Smooth muscle cell (in vitro differentiated cells): ENCODE results near the gene CHRM4. TPM values are rescaled to one million over a fixed set of nuclear protein-coding genes. Genes with fewer than 3 reads are reported as not detected.

Source experiments
- DNase-seq: peaks from one replicate; lab custom pipeline; 2025; ENCODE audit not compliant: unreplicated experiment; lab: John Stamatoyannopoulos, UW
- H2AFZ ChIP-seq: fragments of 200-600 bp; sonication (generic); 2 replicates; pipeline ENCODE4 v1.6.0; 2016; ENCODE audit warnings: antibody characterized with exemption, low read depth, mild to moderate bottlenecking
- H3F3A ChIP-seq: fragments of 200-600 bp; sonication (generic); 2 replicates; pipeline ENCODE4 v1.6.0; 2017; ENCODE audit warnings: antibody characterized with exemption, low read depth
- H3K27ac ChIP-seq: fragments of 200-600 bp; sonication (generic); 2 replicates; pipeline ENCODE4 v1.5.1; 2016; ENCODE audit warnings: low read depth, mild to moderate bottlenecking
- H3K27me3 ChIP-seq: fragments of 200-600 bp; sonication (generic); 2 replicates; pipeline ENCODE4 v1.6.1; 2016; ENCODE audit warnings: low read depth, mild to moderate bottlenecking
- H3K36me3 ChIP-seq: fragments of 200-600 bp; sonication (generic); 2 replicates; pipeline ENCODE4 v1.5.1; 2016; ENCODE audit warnings: low read depth
- H3K4me1 ChIP-seq: fragments of 200-600 bp; sonication (generic); 2 replicates; pipeline ENCODE4 v1.5.1; 2016; ENCODE audit warnings: low read depth
- H3K4me2 ChIP-seq: fragments of 200-600 bp; sonication (generic); 2 replicates; pipeline ENCODE4 v1.6.0; 2016; ENCODE audit warnings: mild to moderate bottlenecking
- H3K4me3 ChIP-seq: fragments of 200-600 bp; sonication (generic); 2 replicates; pipeline ENCODE4 v1.5.1; 2016; ENCODE audit warnings: mild to moderate bottlenecking
- H3K79me2 ChIP-seq: fragments of 200-600 bp; sonication (generic); 2 replicates; pipeline ENCODE4 v1.6.0; 2016; ENCODE audit warnings: low read depth, mild to moderate bottlenecking
- H3K9ac ChIP-seq: fragments of 200-600 bp; sonication (generic); 2 replicates; pipeline ENCODE4 v1.6.0; 2016; ENCODE audit warnings: low read depth
- H3K9me3 ChIP-seq: fragments of 200-600 bp; sonication (generic); replicated peaks from 2 replicates; pipeline ENCODE4 v1.5.1; 2016; ENCODE audit warnings: low read depth
- H4K20me1 ChIP-seq: fragments of 200-600 bp; sonication (generic); 2 replicates; pipeline ENCODE4 v1.6.0; 2016; ENCODE audit warnings: low read depth
- CTCF ChIP-seq: fragments of 200-600 bp; sonication (generic); IDR thresholded peaks from 2 replicates; pipeline ENCODE4 v1.5.1; 2017; ENCODE audit warnings: borderline replicate concordance, mild to moderate bottlenecking, antibody characterized with exemption; ENCODE audit not compliant: insufficient read depth, poor library complexity, severe bottlenecking
- WGBS: methylation state at CpG from one replicate; pipeline ENCODE4 v1.1.7; 2016; ENCODE audit warnings: low lambda C conversion rate; 5-methylcytosine and 5-hydroxymethylcytosine counted together
- polyA plus RNA-seq: library from polyadenylated mRNA; unstranded; fragments of >200 nt; fragmentation: Nextera tagmentation; extraction: Ambion mirVana; gene quantifications from 2 replicates; pipeline ENCODE4 v1.2.1, GENCODE V29; 2016
- total RNA-seq: library from RNA; depleted of rRNA; stranded (reverse); fragments of >200 nt; gene quantifications from 2 replicates; pipeline ENCODE4 v1.2.3, GENCODE V29; 2014

Gene CHRM4
- total and polyA plus RNA-seq, 2 experiments from 2014 or later = 4.7 to 20.0 TPM

DNA sequence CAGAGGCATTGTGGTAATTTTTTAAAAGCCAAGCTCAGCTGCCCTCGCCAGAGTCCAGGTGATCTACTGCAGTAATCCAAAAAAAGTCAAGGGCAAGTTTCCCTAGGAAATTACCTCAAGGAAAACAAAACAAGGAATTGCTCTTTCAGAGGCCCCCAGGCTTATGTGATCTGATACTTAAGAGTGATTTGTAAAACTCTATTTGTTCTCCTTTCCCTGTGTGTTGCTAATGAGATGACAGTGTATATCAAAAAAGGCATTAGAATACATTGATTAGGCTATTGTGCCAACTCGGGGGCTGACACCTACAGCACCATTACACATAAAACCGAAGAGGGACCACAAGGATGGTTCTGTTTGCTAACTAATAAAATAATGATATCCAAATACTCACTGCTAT lies 44.5 kb upstream of the CHRM4 start:
- no peaks in the 10 kb centered on the region for H3K36me3 ChIP-seq
- DNase-seq = no peak
- TF ChIP-seq CTCF = no peak
- no peak overlapping the region for H3K4me2 ChIP-seq
- H3F3A ChIP-seq = no peaks in the 10 kb centered on the region
- no peak overlapping the region for H3K4me3 ChIP-seq
- peaks cover 7% of the 10 kb centered on the region for H4K20me1 ChIP-seq
- no peaks in the 10 kb centered on the region for H3K79me2 ChIP-seq
- H3K27me3 ChIP-seq = no peaks in the 10 kb centered on the region
- no peaks in the 10 kb centered on the region for H3K4me1 ChIP-seq
- H2AFZ ChIP-seq = no peak overlapping the region
- WGBS = 84% methylated on average over 3 of the region's 3 CpGs
- no peaks in the 10 kb centered on the region for H3K9me3 ChIP-seq
- no peak overlapping the region for H3K9ac ChIP-seq
- no peak overlapping the region for H3K27ac ChIP-seq

DNA sequence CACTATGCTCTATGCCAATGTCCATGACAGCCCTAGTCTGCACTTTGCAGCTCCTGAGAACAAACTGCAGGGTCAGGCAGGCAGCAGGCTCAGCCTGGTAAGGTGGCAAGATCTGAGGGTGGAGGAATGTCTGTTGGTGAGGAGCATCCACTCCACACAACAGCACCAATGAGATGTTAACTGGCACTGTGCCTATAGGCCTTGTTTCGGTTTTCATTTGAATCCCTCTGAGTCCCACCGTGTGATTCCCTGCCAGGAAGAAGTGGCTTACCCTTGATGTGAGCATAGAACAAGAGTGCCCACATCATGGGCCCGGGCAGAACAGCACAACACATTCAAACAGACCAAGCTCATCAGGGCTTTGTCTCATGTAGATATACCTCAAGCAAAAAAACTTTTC lies 44.1 kb upstream of the CHRM4 start:
- H3K4me2 ChIP-seq = no peak overlapping the region
- H3K9me3 ChIP-seq = no peaks in the 10 kb centered on the region
- no peaks in the 10 kb centered on the region for H3F3A ChIP-seq
- H3K9ac ChIP-seq = no peak overlapping the region
- H3K4me1 ChIP-seq = no peaks in the 10 kb centered on the region
- no peaks in the 10 kb centered on the region for H3K27me3 ChIP-seq
- H3K79me2 ChIP-seq = no peaks in the 10 kb centered on the region
- H4K20me1 ChIP-seq = peaks cover 7% of the 10 kb centered on the region
- DNase-seq = no peak
- H2AFZ ChIP-seq = no peak overlapping the region
- no peak overlapping the region for H3K4me3 ChIP-seq
- no peak for TF ChIP-seq CTCF
- WGBS = 95% methylated on average over 3 of the region's 3 CpGs
- H3K36me3 ChIP-seq = no peaks in the 10 kb centered on the region
- H3K27ac ChIP-seq = no peak overlapping the region

- H2AFZ ChIP-seq = no peak overlapping the region
- H3K4me1 ChIP-seq = peaks cover 6% of the 10 kb centered on the region
- no peak overlapping the region for H3K9ac ChIP-seq
- H3K27me3 ChIP-seq = no peaks in the 10 kb centered on the region
- DNase-seq = no peak
- H3K27ac ChIP-seq = no peak overlapping the region
- H4K20me1 ChIP-seq = no peaks in the 10 kb centered on the region
- H3K79me2 ChIP-seq = no peaks in the 10 kb centered on the region
- no peaks in the 10 kb centered on the region for H3K36me3 ChIP-seq
- TF ChIP-seq CTCF = no peak
- H3K9me3 ChIP-seq = no peaks in the 10 kb centered on the region
- no peaks in the 10 kb centered on the region for H3F3A ChIP-seq
- H3K4me2 ChIP-seq = no peak overlapping the region
- H3K4me3 ChIP-seq = no peak overlapping the region
Observed at GRCh38 chr11:46431211-46431610, 39.6 kb upstream of the CHRM4 start.

GRCh38 chr11:46429717-46430116 lies 38.1 kb upstream of the CHRM4 start:
- no peaks in the 10 kb centered on the region for H4K20me1 ChIP-seq
- no peak overlapping the region for H2AFZ ChIP-seq
- H3K36me3 ChIP-seq = no peaks in the 10 kb centered on the region
- H3K27me3 ChIP-seq = no peaks in the 10 kb centered on the region
- no peak for DNase-seq
- H3K9me3 ChIP-seq = no peaks in the 10 kb centered on the region
- TF ChIP-seq CTCF = no peak
- no peaks in the 10 kb centered on the region for H3F3A ChIP-seq
- H3K4me3 ChIP-seq = no peak overlapping the region
- peak overlapping the region; percentile 59 for H3K4me2 ChIP-seq
- peaks cover 6% of the 10 kb centered on the region for H3K4me1 ChIP-seq
- H3K9ac ChIP-seq = peak overlapping the region; percentile 20
- peak overlapping the region; percentile 85 for H3K27ac ChIP-seq
- no peaks in the 10 kb centered on the region for H3K79me2 ChIP-seq
- 35% methylated on average over 3 of the region's 3 CpGs for WGBS
